Fibroblast of lung (primary cell): ENCODE data around the gene INTS4. TPM values are rescaled to one million over a fixed set of nuclear protein-coding genes. Genes with fewer than 3 reads are reported as not detected.
"Not testable (repeated sequence)": the region's sequence is repeated elsewhere in the genome, so short reads cannot be mapped to it uniquely, and the experiment has no call there.

Experiments used
- DNase-seq, 2 donors: peaks; one replicate each; pipeline versions ENCODE4 v3.0.0 to v3.0.0-alpha.2; 2010; ENCODE audit warnings: low read depth in 2 of 2
- H2AFZ ChIP-seq: 2 replicates; pipeline ENCODE4 v1.5.1; 2012; ENCODE audit warnings: low read length, control low read depth, inconsistent platforms
- H3K27ac ChIP-seq: 2 replicates; pipeline ENCODE4 v1.5.1; 2011; ENCODE audit warnings: low read length, control low read depth; ENCODE audit not compliant: insufficient read depth
- H3K27me3 ChIP-seq: 2 replicates; pipeline ENCODE4 v1.5.1; 2011; ENCODE audit warnings: mild to moderate bottlenecking, low read length; ENCODE audit not compliant: control insufficient read depth, insufficient read depth
- H3K36me3 ChIP-seq: 2 replicates; pipeline ENCODE4 v1.5.1; 2011; ENCODE audit warnings: low read length; ENCODE audit not compliant: control insufficient read depth, insufficient read depth
- H3K4me1 ChIP-seq: 2 replicates; pipeline ENCODE4 v1.5.1; 2011; ENCODE audit warnings: low read length; ENCODE audit not compliant: control insufficient read depth, insufficient read depth; ENCODE audit errors: extremely low read depth
- H3K4me2 ChIP-seq: 2 replicates; pipeline ENCODE4 v1.5.1; 2011; ENCODE audit warnings: low read length, control low read depth; ENCODE audit not compliant: insufficient read depth; ENCODE audit errors: extremely low read depth
- H3K4me3 ChIP-seq, 4 experiments: fragments of 200-600 bp in 1 of 4; sonication (generic) in 1 of 4; replicated peaks in 1 of 4; 2 replicates each; pipeline ENCODE4 v1.5.1; 2011 to 2016; ENCODE audit warnings: low read length in 4 of 4, low read depth in 3 of 4, mild to moderate bottlenecking in 3 of 4, control low read depth in 2 of 4, inconsistent platforms in 1 of 4, mixed read lengths in 1 of 4; ENCODE audit not compliant: insufficient read depth in 1 of 4; ENCODE audit errors: control extremely low read depth in 1 of 4
- H3K79me2 ChIP-seq: 2 replicates; pipeline ENCODE4 v1.5.1; 2012; ENCODE audit warnings: mild to moderate bottlenecking, low read length, inconsistent platforms; ENCODE audit not compliant: control insufficient read depth, insufficient read depth
- H3K9ac ChIP-seq: 2 replicates; pipeline ENCODE4 v1.5.1; 2011; ENCODE audit warnings: mild to moderate bottlenecking, low read length, control low read depth; ENCODE audit not compliant: insufficient read depth
- H3K9me3 ChIP-seq: 2 replicates; pipeline ENCODE4 v1.5.1; 2012; ENCODE audit warnings: low read depth, low read length; ENCODE audit not compliant: control insufficient read depth, insufficient read depth
- H4K20me1 ChIP-seq: 2 replicates; pipeline ENCODE4 v1.5.1; 2011; ENCODE audit warnings: low read length; ENCODE audit not compliant: control insufficient read depth, insufficient read depth; ENCODE audit errors: extremely low read depth
- EZH2 ChIP-seq: IDR thresholded peaks from 2 replicates; pipeline ENCODE4 v1.5.1; 2012; ENCODE audit warnings: low read length, control low read depth, mild to moderate bottlenecking; ENCODE audit errors: missing control alignments
- polyA plus RNA-seq, 2 donors: library from polyadenylated mRNA; depleted of rRNA in 1 of 2; stranded (reverse) in 1 of 2; unstranded in 1 of 2; fragments of >200 nt; gene quantifications; 2 replicates each; pipeline ENCODE4 v1.2.1, GENCODE V29; 2011 to 2012; ENCODE audit warnings: missing spikeins in 1 of 2
- total RNA-seq: library from RNA; depleted of rRNA; stranded (reverse); fragments of >200 nt; gene quantifications from 2 replicates; pipeline ENCODE4 v1.2.1, GENCODE V29; 2014
- TF ChIP-seq, protein P1 (sequence below), 2 donors: IDR thresholded peaks in 1 of 2; conservative IDR thresholded peaks in 1 of 2; 1 replicate in 1 of 2; 2 replicates in 1 of 2; pipeline ENCODE4 v1.5.1; 2011 to 2012; ENCODE audit warnings: low read length in 2 of 2, control low read depth in 1 of 2, inconsistent platforms in 1 of 2, low read depth in 1 of 2, mild to moderate bottlenecking in 1 of 2

The INTS4 gene
- total and polyA plus RNA-seq, 2 donors (not counting 1 experiment from before 2014, with no cell fraction given), result 17.2 to 38.6 TPM

GRCh38 chr11:78030429-78031325 is 36.2 kb upstream of the INTS4 start:
- Histone ChIP-seq H3K27ac (no peak overlapping the region), H3K9ac (no peak overlapping the region)

GRCh38 chr11:78028423-78028822 is 34.0 kb upstream of the INTS4 start:
- H3K27ac ChIP-seq, H2AFZ ChIP-seq, H3K9me3 ChIP-seq, H3K27me3 ChIP-seq, H3K79me2 ChIP-seq, H3K4me1 ChIP-seq, H3K4me3 ChIP-seq, H3K9ac ChIP-seq, H3K36me3 ChIP-seq, H3K4me2 ChIP-seq, H4K20me1 ChIP-seq: not testable (repeated sequence)
- peak in 1 of 2 donors; percentile 41 for DNase-seq

More at GRCh38 chr11:78030429-78031325, 36.2 kb upstream of the INTS4 start:
- peak overlapping the region; percentile 1 for H3K4me2 ChIP-seq
- no peak overlapping the region for H2AFZ ChIP-seq
- no peaks in the 10 kb centered on the region for H3K36me3 ChIP-seq
- TF ChIP-seq, protein P1, sequence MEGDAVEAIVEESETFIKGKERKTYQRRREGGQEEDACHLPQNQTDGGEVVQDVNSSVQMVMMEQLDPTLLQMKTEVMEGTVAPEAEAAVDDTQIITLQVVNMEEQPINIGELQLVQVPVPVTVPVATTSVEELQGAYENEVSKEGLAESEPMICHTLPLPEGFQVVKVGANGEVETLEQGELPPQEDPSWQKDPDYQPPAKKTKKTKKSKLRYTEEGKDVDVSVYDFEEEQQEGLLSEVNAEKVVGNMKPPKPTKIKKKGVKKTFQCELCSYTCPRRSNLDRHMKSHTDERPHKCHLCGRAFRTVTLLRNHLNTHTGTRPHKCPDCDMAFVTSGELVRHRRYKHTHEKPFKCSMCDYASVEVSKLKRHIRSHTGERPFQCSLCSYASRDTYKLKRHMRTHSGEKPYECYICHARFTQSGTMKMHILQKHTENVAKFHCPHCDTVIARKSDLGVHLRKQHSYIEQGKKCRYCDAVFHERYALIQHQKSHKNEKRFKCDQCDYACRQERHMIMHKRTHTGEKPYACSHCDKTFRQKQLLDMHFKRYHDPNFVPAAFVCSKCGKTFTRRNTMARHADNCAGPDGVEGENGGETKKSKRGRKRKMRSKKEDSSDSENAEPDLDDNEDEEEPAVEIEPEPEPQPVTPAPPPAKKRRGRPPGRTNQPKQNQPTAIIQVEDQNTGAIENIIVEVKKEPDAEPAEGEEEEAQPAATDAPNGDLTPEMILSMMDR (conservative IDR thresholded peaks at IDR 0.05 in 1 of 2, IDR thresholded peaks at IDR 0.05 in 1 of 2; ENCODE audit: low read depth in 1 of 2, low read length in 2 of 2), result no peak
- TF ChIP-seq EZH2, result no peak
- H3K4me3 ChIP-seq, result no peak overlapping the region
- DNase-seq, result peak; percentile 70 to 78
- H3K4me1 ChIP-seq, result no peaks in the 10 kb centered on the region
- H3K79me2 ChIP-seq, result no peaks in the 10 kb centered on the region
- no peaks in the 10 kb centered on the region for H3K27me3 ChIP-seq
- no peaks in the 10 kb centered on the region for H3K9me3 ChIP-seq
- H4K20me1 ChIP-seq, result no peaks in the 10 kb centered on the region

DNA sequence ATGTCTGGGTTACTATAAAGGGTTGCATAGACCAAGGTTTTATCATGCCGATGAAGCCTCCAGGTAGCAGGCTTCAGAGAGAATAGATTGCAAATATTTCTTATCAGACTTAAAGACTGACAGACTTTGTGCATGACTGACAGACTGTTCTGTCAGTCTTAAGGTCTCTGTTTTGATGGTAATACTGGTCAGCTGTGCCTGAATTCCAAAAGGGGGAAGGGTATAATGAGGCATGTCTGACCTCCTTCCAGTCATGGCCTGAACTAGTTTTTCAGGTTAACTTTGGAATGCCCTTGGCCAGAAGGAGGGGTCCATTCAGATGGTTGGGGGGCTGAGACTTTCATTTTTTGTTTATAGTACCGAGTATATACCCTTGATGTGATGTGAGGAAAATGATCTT is 33.3 kb upstream of the INTS4 start:
- Histone ChIP-seq H3K36me3 (no peaks in the 10 kb centered on the region), H3K9ac (no peak overlapping the region), H3K9me3 (no peaks in the 10 kb centered on the region), H3K4me1 (peaks cover 1% of the 10 kb centered on the region), H2AFZ (no peak overlapping the region), H4K20me1 (no peaks in the 10 kb centered on the region), H3K27me3 (no peaks in the 10 kb centered on the region), H3K4me2 (no peak overlapping the region), H3K4me3 (no peak overlapping the region), H3K79me2 (no peaks in the 10 kb centered on the region), H3K27ac (no peak overlapping the region)
- TF ChIP-seq, protein P1 (conservative IDR thresholded peaks at IDR 0.05 in 1 of 2, IDR thresholded peaks at IDR 0.05 in 1 of 2; ENCODE audit: low read depth in 1 of 2, low read length in 2 of 2), result no peak
- no peak for TF ChIP-seq EZH2
- DNase-seq, result no peak
